ENCODE results near the gene MYEOV. TPM values are rescaled to one million over a fixed set of nuclear protein-coding genes. Genes with fewer than 3 reads are reported as not detected.

MYEOV gene
- total and polyA plus RNA-seq, 4 donors: 0.37 to 0.82 (median 0.64) TPM

DNA sequence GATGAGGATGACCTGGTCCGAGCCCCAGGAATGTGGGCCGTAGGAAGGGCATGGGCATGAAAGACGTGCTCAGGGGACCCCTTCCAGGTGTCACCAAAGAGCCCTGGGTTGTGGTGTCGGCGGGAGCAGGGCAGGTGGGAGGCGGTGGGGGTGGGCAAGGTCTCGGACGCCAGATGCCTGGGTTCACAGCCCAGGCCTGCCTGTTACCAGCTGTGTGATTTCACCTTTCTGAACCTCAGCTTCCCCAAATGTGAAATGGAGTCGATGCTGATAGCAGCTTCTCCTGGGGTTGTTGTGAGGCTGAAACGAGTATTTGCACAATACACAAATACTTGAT, 42.9 kb upstream of the MYEOV start:
- no peak overlapping the region for H3K27ac ChIP-seq (ENCODE audit: low read depth in 1 of 2, low read length in 1 of 2)
- TF ChIP-seq, protein P1, sequence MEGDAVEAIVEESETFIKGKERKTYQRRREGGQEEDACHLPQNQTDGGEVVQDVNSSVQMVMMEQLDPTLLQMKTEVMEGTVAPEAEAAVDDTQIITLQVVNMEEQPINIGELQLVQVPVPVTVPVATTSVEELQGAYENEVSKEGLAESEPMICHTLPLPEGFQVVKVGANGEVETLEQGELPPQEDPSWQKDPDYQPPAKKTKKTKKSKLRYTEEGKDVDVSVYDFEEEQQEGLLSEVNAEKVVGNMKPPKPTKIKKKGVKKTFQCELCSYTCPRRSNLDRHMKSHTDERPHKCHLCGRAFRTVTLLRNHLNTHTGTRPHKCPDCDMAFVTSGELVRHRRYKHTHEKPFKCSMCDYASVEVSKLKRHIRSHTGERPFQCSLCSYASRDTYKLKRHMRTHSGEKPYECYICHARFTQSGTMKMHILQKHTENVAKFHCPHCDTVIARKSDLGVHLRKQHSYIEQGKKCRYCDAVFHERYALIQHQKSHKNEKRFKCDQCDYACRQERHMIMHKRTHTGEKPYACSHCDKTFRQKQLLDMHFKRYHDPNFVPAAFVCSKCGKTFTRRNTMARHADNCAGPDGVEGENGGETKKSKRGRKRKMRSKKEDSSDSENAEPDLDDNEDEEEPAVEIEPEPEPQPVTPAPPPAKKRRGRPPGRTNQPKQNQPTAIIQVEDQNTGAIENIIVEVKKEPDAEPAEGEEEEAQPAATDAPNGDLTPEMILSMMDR (IDR thresholded peaks at IDR 0.05; ENCODE audit: control extremely low read depth, extremely low read depth): no peak
- DNase-seq (no peak), ATAC-seq (ENCODE audit: insufficient read depth, low FRiP score) (no peak)
- no peaks in the 10 kb centered on the region for H3K27me3 ChIP-seq (ENCODE audit: control insufficient read depth in 3 of 3, insufficient read depth in 3 of 3, low read length in 2 of 3)
- no peak overlapping the region for H3K9ac ChIP-seq (ENCODE audit: insufficient read depth in 1 of 2, low read length in 2 of 2)
- no peaks in the 10 kb centered on the region for H3K36me3 ChIP-seq (ENCODE audit: control insufficient read depth in 4 of 4, insufficient read depth in 4 of 4, low read length in 4 of 4)
- 89 to 93% methylated on average over 10 of the region's 10 CpGs for WGBS, 2 donors
- H3K4me3 ChIP-seq: no peak overlapping the region
- peaks cover 0 to 9% (median 7%) of the 10 kb centered on the region in 5 donors for H3K4me1 ChIP-seq (ENCODE audit: control insufficient read depth in 5 of 5, insufficient read depth in 5 of 5, low read length in 5 of 5)
- H3K9me3 ChIP-seq (ENCODE audit: control insufficient read depth in 4 of 4, insufficient read depth in 3 of 4, low read length in 3 of 4): peaks cover 0 to 10% (median 2%) of the 10 kb centered on the region in 4 donors

DNA sequence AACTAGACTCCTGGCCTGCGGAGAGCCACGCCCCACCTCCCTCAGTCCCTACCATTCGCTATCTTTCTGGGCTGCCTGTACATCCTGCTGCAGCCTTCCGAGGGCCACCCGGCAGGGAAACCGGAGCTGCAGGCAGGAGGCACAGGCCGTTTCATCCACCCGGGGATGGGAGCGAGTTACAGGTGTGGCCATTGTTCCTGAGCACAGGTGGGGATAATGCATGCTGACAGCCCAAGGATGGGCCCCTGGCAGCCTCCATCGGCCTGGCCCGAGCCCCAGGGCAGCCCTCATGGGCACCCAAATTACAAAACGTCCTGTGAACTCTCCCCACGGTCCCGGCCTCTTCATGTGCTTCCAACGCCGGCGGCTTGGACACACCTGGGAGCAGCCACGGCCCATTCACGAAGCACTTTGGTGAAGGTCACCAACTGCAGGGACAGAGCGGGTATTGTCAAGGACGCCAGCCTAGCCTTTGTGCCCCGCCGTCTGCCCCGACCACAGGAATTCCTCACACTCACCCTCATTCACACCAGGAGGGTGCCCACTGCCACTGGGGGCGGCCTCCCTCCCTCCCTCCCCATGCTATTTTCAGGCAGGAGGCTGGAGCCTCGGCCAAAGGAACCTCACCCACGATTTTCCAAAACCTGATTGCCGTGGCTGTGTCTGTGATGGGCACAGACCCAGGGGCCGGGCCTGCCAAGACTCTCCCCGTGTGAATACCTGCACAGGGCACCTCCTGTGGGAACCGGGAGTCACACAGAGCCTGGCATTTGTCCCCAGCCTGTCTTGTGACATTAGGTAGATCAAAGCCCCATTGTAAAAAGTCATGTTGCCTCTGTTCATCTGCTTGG, 42.1 kb upstream of the MYEOV start:
- H3K9me3 ChIP-seq (ENCODE audit: control insufficient read depth in 4 of 4, insufficient read depth in 3 of 4, low read length in 3 of 4): peaks cover 0 to 10% (median 2%) of the 10 kb centered on the region in 4 donors
- 79 to 90% methylated on average over 31 of the region's 31 CpGs for WGBS, 2 donors
- TF ChIP-seq, protein P1 (IDR thresholded peaks at IDR 0.05; ENCODE audit: control extremely low read depth, extremely low read depth): no peak
- H3K4me1 ChIP-seq (ENCODE audit: control insufficient read depth in 5 of 5, insufficient read depth in 5 of 5, low read length in 5 of 5): peaks cover 0 to 9% (median 7%) of the 10 kb centered on the region in 5 donors
- H3K4me3 ChIP-seq: no peak overlapping the region
- no peak overlapping the region for H3K9ac ChIP-seq (ENCODE audit: insufficient read depth in 1 of 2, low read length in 2 of 2)
- ATAC-seq (ENCODE audit: insufficient read depth, low FRiP score) (no peak), DNase-seq (no peak)
- no peak overlapping the region for H3K27ac ChIP-seq (ENCODE audit: low read depth in 1 of 2, low read length in 1 of 2)
- H3K36me3 ChIP-seq (ENCODE audit: control insufficient read depth in 4 of 4, insufficient read depth in 4 of 4, low read length in 4 of 4): no peaks in the 10 kb centered on the region
- no peaks in the 10 kb centered on the region for H3K27me3 ChIP-seq (ENCODE audit: control insufficient read depth in 3 of 3, insufficient read depth in 3 of 3, low read length in 2 of 3)

DNA sequence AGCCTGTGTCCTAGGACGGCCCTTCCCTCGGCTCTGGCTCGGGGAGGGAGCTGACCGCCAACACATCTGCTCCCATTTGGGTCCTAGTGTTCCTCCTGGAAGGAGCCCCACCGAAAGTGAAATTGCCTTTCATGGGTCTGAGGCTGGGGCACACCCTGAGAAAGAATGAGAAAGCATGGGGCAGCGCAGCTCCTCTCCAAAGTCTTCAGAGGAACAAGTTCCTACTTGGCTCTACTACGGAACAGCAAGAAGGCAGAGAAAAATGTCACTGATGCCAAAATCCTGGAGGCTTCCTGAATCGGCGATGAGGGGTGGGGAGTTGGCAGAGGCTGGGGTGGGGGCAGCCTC, 41.5 kb upstream of the MYEOV start:
- no peaks in the 10 kb centered on the region for H3K36me3 ChIP-seq (ENCODE audit: control insufficient read depth in 4 of 4, insufficient read depth in 4 of 4, low read length in 4 of 4)
- H3K27ac ChIP-seq (ENCODE audit: low read depth in 1 of 2, low read length in 1 of 2): no peak overlapping the region
- 81 to 89% methylated on average over 9 of the region's 9 CpGs for WGBS, 2 donors
- TF ChIP-seq, protein P1 (IDR thresholded peaks at IDR 0.05; ENCODE audit: control extremely low read depth, extremely low read depth): no peak
- H3K4me3 ChIP-seq: no peak overlapping the region
- peaks cover 0 to 10% (median 2%) of the 10 kb centered on the region in 4 donors for H3K9me3 ChIP-seq (ENCODE audit: control insufficient read depth in 4 of 4, insufficient read depth in 3 of 4, low read length in 3 of 4)
- no peaks in the 10 kb centered on the region for H3K27me3 ChIP-seq (ENCODE audit: control insufficient read depth in 3 of 3, insufficient read depth in 3 of 3, low read length in 2 of 3)
- ATAC-seq (ENCODE audit: insufficient read depth, low FRiP score): no peak
- no peak for DNase-seq
- peaks cover 0 to 9% (median 7%) of the 10 kb centered on the region in 5 donors for H3K4me1 ChIP-seq (ENCODE audit: control insufficient read depth in 5 of 5, insufficient read depth in 5 of 5, low read length in 5 of 5)
- H3K9ac ChIP-seq (ENCODE audit: insufficient read depth in 1 of 2, low read length in 2 of 2): no peak overlapping the region

All from lung (tissue), 12 donors.